MM.1S (cell line): ENCODE data around the gene TSSK3.

ENCODE experiments used
- DNase-seq: peaks from one replicate; pipeline ENCODE4 v3.0.0-alpha.2; 2015
- H2AFZ ChIP-seq: fragments of 300-600 bp; sonication (generic); 2 replicates; pipeline ENCODE4 v1.6.0; 2016; ENCODE audit warnings: antibody characterized with exemption, low read length
- H3F3A ChIP-seq: fragments of 300-600 bp; sonication (generic); 2 replicates; pipeline ENCODE4 v1.6.1; 2016; ENCODE audit warnings: mild to moderate bottlenecking, antibody characterized with exemption, low read length, moderate library complexity, mixed read lengths; ENCODE audit not compliant: insufficient read depth
- H3K27ac ChIP-seq: fragments of 300-600 bp; sonication (generic); 2 replicates; pipeline ENCODE4 v1.5.1; 2016; ENCODE audit warnings: mild to moderate bottlenecking, low read length
- H3K27me3 ChIP-seq: fragments of 300-600 bp; sonication (generic); replicated peaks from 2 replicates; pipeline ENCODE4 v1.6.0; 2016; ENCODE audit warnings: low read length; ENCODE audit not compliant: insufficient read depth
- H3K36me3 ChIP-seq: fragments of 300-600 bp; sonication (generic); replicated peaks from 2 replicates; pipeline ENCODE4 v1.6.1; 2016; ENCODE audit warnings: mild to moderate bottlenecking, low read length, mixed read lengths; ENCODE audit not compliant: insufficient read depth
- H3K4me1 ChIP-seq: fragments of 300-600 bp; sonication (generic); 2 replicates; pipeline ENCODE4 v1.6.1; 2016; ENCODE audit warnings: low read length, mixed read lengths
- H3K4me2 ChIP-seq: fragments of 300-600 bp; sonication (generic); 2 replicates; pipeline ENCODE4 v1.6.0; 2016; ENCODE audit warnings: low read depth, low read length
- H3K4me3 ChIP-seq: fragments of 300-600 bp; sonication (generic); 2 replicates; pipeline ENCODE4 v1.5.1; 2016; ENCODE audit warnings: low read length, mixed read lengths
- H3K79me2 ChIP-seq: fragments of 300-600 bp; sonication (generic); 2 replicates; pipeline ENCODE4 v1.6.1; 2016; ENCODE audit warnings: mixed run types, low read length, mixed read lengths
- H3K9ac ChIP-seq: fragments of 300-600 bp; sonication (generic); 2 replicates; pipeline ENCODE4 v1.6.1; 2016; ENCODE audit warnings: low read length, mixed read lengths
- H3K9me2 ChIP-seq: fragments of 300-600 bp; sonication (generic); replicated peaks from 2 replicates; pipeline ENCODE4 v1.6.1; 2016; ENCODE audit warnings: mild to moderate bottlenecking, low read length, mixed read lengths; ENCODE audit not compliant: insufficient read depth
- H3K9me3 ChIP-seq: fragments of 300-600 bp; sonication (generic); replicated peaks from 2 replicates; pipeline ENCODE4 v1.6.1; 2016; ENCODE audit warnings: mild to moderate bottlenecking, low read length, mixed read lengths; ENCODE audit not compliant: insufficient read depth
- H4K20me1 ChIP-seq: fragments of 300-600 bp; sonication (generic); 2 replicates; pipeline ENCODE4 v1.6.1; 2016; ENCODE audit warnings: mild to moderate bottlenecking, low read length, moderate library complexity, mixed read lengths; ENCODE audit not compliant: insufficient read depth
- CTCF ChIP-seq: fragments of 300-600 bp; sonication (generic); IDR thresholded peaks from 2 replicates; pipeline ENCODE4 v1.5.1; 2016; ENCODE audit warnings: antibody characterized with exemption, low read length, mixed read lengths
- EZH2 ChIP-seq: fragments of 300-600 bp; sonication (generic); optimal IDR thresholded peaks from 2 replicates; pipeline ENCODE3; 2017; ENCODE audit warnings: low read depth, mild to moderate bottlenecking, antibody characterized with exemption, low read length, mixed read lengths
- EZH2phosphoT487 ChIP-seq: fragments of 300-600 bp; sonication (generic); IDR thresholded peaks from 2 replicates; pipeline ENCODE4 v1.6.1; 2018; ENCODE audit warnings: antibody characterized with exemption, low read length

Gene TSSK3

DNA sequence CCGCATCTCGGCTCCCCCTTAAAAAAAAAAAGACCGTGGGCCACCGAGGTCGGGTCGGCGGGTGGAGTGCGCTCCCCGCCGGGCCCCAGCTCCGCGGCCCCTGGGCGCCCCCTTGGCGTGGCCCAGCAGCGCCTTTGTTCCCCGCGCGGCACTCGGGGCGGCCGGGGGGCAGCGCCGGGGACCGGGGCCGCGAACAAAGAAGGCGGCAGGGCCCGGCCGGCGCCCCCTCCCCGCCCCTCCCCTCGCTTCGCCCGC, 26.9 kb upstream of the TSSK3 start:
- Histone ChIP-seq H3F3A (peaks cover 47% of the 10 kb centered on the region), H2AFZ (peak overlapping the region; percentile 23; the same call in 1 of the 2 replicates), H3K9me2 (no peaks in the 10 kb centered on the region), H3K4me2 (peak overlapping the region; percentile 79), H3K4me1 (peaks cover 62% of the 10 kb centered on the region), H3K9ac (peak overlapping the region; percentile 34; the same call in 1 of the 2 replicates), H3K9me3 (no peaks in the 10 kb centered on the region), H4K20me1 (no peaks in the 10 kb centered on the region), H3K4me3 (peak overlapping the region; percentile 58), H3K27ac (no peak overlapping the region), H3K79me2 (peaks cover 9% of the 10 kb centered on the region), H3K36me3 (no peaks in the 10 kb centered on the region), H3K27me3 (no peaks in the 10 kb centered on the region)
- DNase-seq: no peak
- TF ChIP-seq EZH2 (no peak), EZH2phosphoT487 (no peak), CTCF (no peak)

DNA sequence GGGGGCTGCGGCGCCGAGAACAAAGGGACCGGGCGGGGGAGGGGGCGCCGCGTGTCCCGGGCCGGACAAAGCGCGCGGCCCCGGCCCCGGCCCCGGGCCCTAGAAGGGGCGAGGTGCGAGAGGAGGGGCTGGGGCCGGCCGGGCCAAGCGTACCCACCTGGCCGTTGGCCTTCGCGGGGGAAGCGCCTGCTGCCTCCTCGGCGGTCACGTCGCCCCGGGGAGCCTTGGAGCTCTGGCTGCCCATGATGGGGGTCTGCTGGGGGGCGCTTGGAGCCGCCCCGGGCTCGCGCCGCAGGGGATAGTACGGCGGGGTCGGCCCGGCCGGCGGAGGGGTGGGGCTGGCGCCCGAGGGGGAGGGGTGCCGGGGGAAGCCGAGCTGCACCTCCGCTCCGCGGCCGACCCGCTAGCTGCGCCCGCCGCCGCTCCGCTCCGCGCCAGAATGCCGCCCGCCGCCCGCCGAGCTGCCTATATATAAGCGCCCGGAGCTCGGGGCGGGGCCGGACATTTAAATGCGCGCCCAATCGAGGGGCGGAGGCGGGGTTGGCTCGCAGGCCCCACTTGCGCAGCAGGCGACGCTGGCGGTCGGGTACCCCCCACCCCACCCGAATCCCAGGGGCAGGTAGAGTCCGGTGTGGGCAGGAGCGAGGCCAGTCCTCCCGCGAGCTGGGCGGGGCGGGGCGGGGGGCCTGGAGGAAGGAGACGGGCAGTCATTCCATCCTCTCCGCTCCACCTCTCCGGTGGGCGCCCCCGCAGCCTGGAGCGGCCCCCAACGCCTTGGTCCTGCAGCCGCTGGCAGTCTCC, 26.3 kb upstream of the TSSK3 start, which contains the start of gene MARCKSL1:
Gene MARCKSL1, minus strand, starts transcription at position 444 of the 801 bp plus-strand sequence. Its CDS starts 200 bp downstream, at position 244.
- Histone ChIP-seq H3K36me3 (no peaks in the 10 kb centered on the region), H3K4me1 (peaks cover 62% of the 10 kb centered on the region), H3K4me2 (peak within 1 kb of the TSS; percentile 79), H3K79me2 (peaks cover 9% of the 10 kb centered on the region), H3K9ac (peak within 1 kb of the TSS; percentile 57; the same call in 1 of the 2 replicates), H3F3A (peaks cover 47% of the 10 kb centered on the region), H3K9me3 (no peaks in the 10 kb centered on the region), H2AFZ (peak within 1 kb of the TSS; percentile 40), H3K9me2 (no peaks in the 10 kb centered on the region), H3K27me3 (no peaks in the 10 kb centered on the region), H4K20me1 (no peaks in the 10 kb centered on the region), H3K4me3 (peak within 1 kb of the TSS; percentile 65), H3K27ac (peak within 1 kb of the TSS; percentile 67; the same call in 1 of the 2 replicates)
- TF ChIP-seq EZH2phosphoT487: no peak
- TF ChIP-seq EZH2: no peak
- TF ChIP-seq CTCF: no peak
- DNase-seq: peak; percentile 74

GRCh38 chr1:32336591-32336932, 25.8 kb upstream of the TSSK3 start:
- DNase-seq: no peak
- Histone ChIP-seq H3K4me3 (no peak overlapping the region), H3K4me2 (peak overlapping the region; percentile 77), H3K4me1 (peaks cover 60% of the 10 kb centered on the region), H3K36me3 (no peaks in the 10 kb centered on the region), H2AFZ (no peak overlapping the region), H3K9me2 (no peaks in the 10 kb centered on the region), H3K9me3 (no peaks in the 10 kb centered on the region), H3F3A (peaks cover 47% of the 10 kb centered on the region), H4K20me1 (no peaks in the 10 kb centered on the region), H3K27ac (no peak overlapping the region; the same call in 1 of the 2 replicates), H3K27me3 (no peaks in the 10 kb centered on the region), H3K9ac (no peak overlapping the region), H3K79me2 (peaks cover 9% of the 10 kb centered on the region)
- no peak for TF ChIP-seq EZH2phosphoT487
- no peak for TF ChIP-seq CTCF
- no peak for TF ChIP-seq EZH2
